Dedifferentiated amniotic fluid mesenchymal stem cell (primary cell): ENCODE results near the gene ESYT2.
"Not testable (repeated sequence)": the region's sequence is repeated elsewhere in the genome, so short reads cannot be mapped to it uniquely, and the experiment has no call there.

Experiments used
- DNase-seq: peaks from one replicate; pipeline ENCODE4 v3.0.0-alpha.2; 2016; ENCODE audit errors: extremely low spot score

ESYT2 gene

GRCh38 chr7:158829342-158830210, at the start of gene ESYT2:
ESYT2 (minus strand) TSS chr7:158829509; CDS start chr7:158829418, 91 bp downstream.
- DNase-seq = peak; percentile 97

- DNase-seq = not testable (repeated sequence)
Measured at GRCh38 chr7:158878151-158879079, 49.1 kb upstream of the ESYT2 start.

- DNase-seq = no peak
Measured at GRCh38 chr7:158876984-158877383, 47.7 kb upstream of the ESYT2 start.

GRCh38 chr7:158869876-158870275, 40.6 kb upstream of the ESYT2 start:
- DNase-seq = no peak

GRCh38 chr7:158868764-158869410, 39.6 kb upstream of the ESYT2 start:
- DNase-seq = no peak

GRCh38 chr7:158867214-158867984, 38.1 kb upstream of the ESYT2 start:
- no peak for DNase-seq

GRCh38 chr7:158865977-158866376, 36.7 kb upstream of the ESYT2 start:
- no peak for DNase-seq

GRCh38 chr7:158865462-158865922, 36.2 kb upstream of the ESYT2 start:
- no peak for DNase-seq

- DNase-seq = no peak
Measured at GRCh38 chr7:158864833-158865232, 35.5 kb upstream of the ESYT2 start.

GRCh38 chr7:158864507-158864820, 35.2 kb upstream of the ESYT2 start:
- no peak for DNase-seq

GRCh38 chr7:158863611-158864506, 34.5 kb upstream of the ESYT2 start:
- peak; percentile 76 for DNase-seq

GRCh38 chr7:158862985-158863610, 33.8 kb upstream of the ESYT2 start:
- DNase-seq = not testable (repeated sequence)

GRCh38 chr7:158861936-158862704, 32.8 kb upstream of the ESYT2 start:
- no peak for DNase-seq

GRCh38 chr7:158861004-158861787, 31.9 kb upstream of the ESYT2 start:
- DNase-seq = no peak

- DNase-seq = no peak
Measured at GRCh38 chr7:158860394-158860793, 31.1 kb upstream of the ESYT2 start.

GRCh38 chr7:158858592-158859503, 29.5 kb upstream of the ESYT2 start:
- DNase-seq = no peak
